Measurements from ENCODE around the gene FAM193B. TPM values are rescaled to one million over a fixed set of nuclear protein-coding genes. Genes with fewer than 3 reads are reported as not detected.

The FAM193B gene
- polyA plus RNA-seq, 1 of the 3 experiments (the other 2 are of a cell fraction): 48.1 TPM

- CTCF ChIA-PET: interaction anchor here (8.8 kb wide), 1 partner anchor 11 kb away, joined by 80 read pairs; no protein-coding TSS in a partner anchor
These were observed 42.3 kb downstream of the FAM193B start for GRCh38 chr5:177511796-177512675.

More at GRCh38 chr5:177511796-177512675, 42.3 kb downstream of the FAM193B start:
- Histone ChIP-seq H3K79me2 (ENCODE audit: insufficient read depth) (peaks cover 25% of the 10 kb centered on the region), H3K9me2 (no peaks in the 10 kb centered on the region), H3K4me3 (ENCODE audit: low read depth in 2 of 2, low read length in 1 of 2) (no peak overlapping the region), H3K27ac (ENCODE audit: low read depth in 2 of 2, low read length in 1 of 2) (no peak overlapping the region), H3K36me3 (replicated peaks in 1 of 2; ENCODE audit: control insufficient read depth in 1 of 2, insufficient read depth in 2 of 2, low read length in 1 of 2) (peaks cover 20 to 55% of the 10 kb centered on the region in 2 experiments), H3K4me1 (ENCODE audit: control insufficient read depth in 1 of 2, insufficient read depth in 2 of 2, low read depth in 1 of 2, low read length in 1 of 2) (peaks cover 6 to 10% of the 10 kb centered on the region in 2 experiments; a peak in 2 of 4 replicates), H3K9ac (no peak overlapping the region), H3K27me3 (ENCODE audit: insufficient read depth) (no peaks in the 10 kb centered on the region), H4K20me1 (ENCODE audit: insufficient read depth) (no peaks in the 10 kb centered on the region), H2AFZ (ENCODE audit: low read depth) (no peak overlapping the region), H3K4me2 (no peak overlapping the region), H3K9me3 (no peaks in the 10 kb centered on the region), H3F3A (replicated peaks; ENCODE audit: insufficient read depth) (no peaks in the 10 kb centered on the region)
- TF ChIP-seq POLR2AphosphoS5 (IDR thresholded peaks at IDR 0.05; ENCODE audit: low read depth, low read length) (no peak), FOXJ3 (CRISPR knock-in tag; IDR thresholded peaks at IDR 0.05) (no peak), RAD21 (IDR thresholded peaks at IDR 0.05; ENCODE audit: low read length) (no peak), RXRA (IDR thresholded peaks at IDR 0.05; ENCODE audit: borderline replicate concordance, low read depth) (no peak), JUND (IDR thresholded peaks at IDR 0.05) (no peak), RFX5 (IDR thresholded peaks at IDR 0.05; ENCODE audit: low read length) (no peak), SMC3 (IDR thresholded peaks at IDR 0.05; ENCODE audit: low read depth, low read length) (no peak), FOXM1 (IDR thresholded peaks at IDR 0.05; ENCODE audit: low read depth) (no peak), IRF3 (IDR thresholded peaks at IDR 0.05; ENCODE audit: low read depth, low read length) (no peak), CHD2 (IDR thresholded peaks at IDR 0.05; ENCODE audit: low read length, partially characterized antibody) (no peak), CTCF (IDR thresholded peaks at IDR 0.05) (no peak), NFIC (IDR thresholded peaks at IDR 0.05; ENCODE audit: borderline replicate concordance) (no peak), YY1 (IDR thresholded peaks at IDR 0.05; ENCODE audit: low read depth) (no peak), GATA2 (CRISPR knock-in tag; IDR thresholded peaks at IDR 0.05) (no peak), MXI1 (IDR thresholded peaks at IDR 0.05; ENCODE audit: low read depth, low read length) (no peak), GABPA (IDR thresholded peaks at IDR 0.05; ENCODE audit: low read depth) (no peak)
- WGBS (ENCODE audit: low lambda C conversion rate): 87% methylated on average over 18 of the region's 34 CpGs
- POLR2A ChIA-PET: no interaction called here
- DNase-seq: no peak
